Measurements from ENCODE around the gene MYEOV.

Gene MYEOV

DNA sequence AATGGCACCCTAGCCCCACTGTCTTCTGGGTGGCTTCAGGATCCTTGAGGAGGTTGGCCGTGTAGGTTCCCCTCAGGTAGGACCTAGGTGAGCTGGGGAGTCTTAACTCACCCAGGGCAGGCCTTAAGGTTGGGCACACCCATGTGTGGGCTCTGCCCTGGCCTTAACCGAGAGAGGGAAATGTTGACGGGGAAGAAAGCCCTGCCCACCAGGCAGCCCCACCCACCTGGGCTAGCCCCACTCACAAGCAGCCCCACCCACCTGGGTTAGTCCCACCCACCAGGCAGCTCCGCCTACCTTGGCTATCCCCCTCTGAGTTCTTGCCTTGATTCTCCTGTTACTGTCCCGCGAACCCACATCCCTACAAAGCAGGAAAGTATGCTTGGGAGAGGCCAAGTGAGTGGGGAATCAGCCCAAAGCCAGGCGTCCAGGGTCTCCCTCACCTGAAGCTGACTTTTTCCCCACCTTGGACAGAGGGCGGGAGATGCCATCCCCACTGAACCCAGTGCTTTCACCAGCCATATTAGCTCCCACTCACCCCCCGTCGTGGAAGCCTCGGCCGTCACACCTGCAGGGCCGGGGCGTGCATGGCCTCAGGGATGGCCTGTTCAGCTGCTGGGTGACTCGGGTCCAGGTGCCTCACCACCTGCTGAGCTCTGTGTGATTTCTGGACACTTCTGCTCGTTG lies at the start of gene MYEOV:
TSS of gene MYEOV (plus strand) at position 337 of the 687 bp plus-strand sequence. CDS start 1,200 bp downstream, outside the sequence.
- no peak for DNase-seq (ENCODE audit: low read depth)

DNA sequence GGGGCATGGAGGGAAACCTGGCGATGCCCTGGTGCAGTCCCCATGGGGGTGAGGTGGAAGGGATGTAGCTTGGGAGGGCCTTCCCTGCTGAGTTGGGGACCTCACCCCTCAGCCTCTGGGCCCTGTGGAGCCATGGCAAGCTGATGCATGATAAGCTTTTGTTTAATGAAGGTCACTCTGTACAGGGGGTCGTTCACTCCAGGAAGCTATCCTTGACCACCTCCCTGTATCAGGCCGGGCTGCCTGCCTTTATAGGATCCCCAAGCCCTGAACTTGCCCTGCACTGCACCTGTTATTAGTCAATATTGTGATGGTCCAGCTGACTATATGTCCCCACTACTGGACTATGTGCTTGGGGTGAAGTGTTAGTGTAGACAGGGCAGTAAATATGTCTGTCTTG lies 49.7 kb upstream of the MYEOV start:
- no peak for DNase-seq (ENCODE audit: low read depth)

DNA sequence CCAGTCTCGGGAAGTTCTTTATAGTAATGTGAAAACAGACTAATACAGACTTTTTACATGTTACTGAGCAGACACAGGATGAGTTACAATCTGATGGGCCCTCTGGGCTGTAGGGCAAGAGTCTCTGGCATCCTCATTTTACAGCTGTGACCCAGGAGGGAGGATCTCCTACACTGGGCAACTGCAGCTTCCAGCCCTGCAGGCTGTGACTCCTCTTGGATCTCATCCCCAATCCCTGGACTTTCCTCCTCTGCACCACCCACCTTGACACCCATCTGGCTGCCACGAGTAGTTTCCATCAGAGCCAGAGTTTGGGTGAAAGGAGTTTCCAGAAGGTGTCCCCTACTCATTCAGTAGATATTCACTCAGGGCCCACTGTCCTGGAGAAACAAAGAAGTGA lies 48.9 kb upstream of the MYEOV start:
- DNase-seq (ENCODE audit: low read depth) = no peak

DNA sequence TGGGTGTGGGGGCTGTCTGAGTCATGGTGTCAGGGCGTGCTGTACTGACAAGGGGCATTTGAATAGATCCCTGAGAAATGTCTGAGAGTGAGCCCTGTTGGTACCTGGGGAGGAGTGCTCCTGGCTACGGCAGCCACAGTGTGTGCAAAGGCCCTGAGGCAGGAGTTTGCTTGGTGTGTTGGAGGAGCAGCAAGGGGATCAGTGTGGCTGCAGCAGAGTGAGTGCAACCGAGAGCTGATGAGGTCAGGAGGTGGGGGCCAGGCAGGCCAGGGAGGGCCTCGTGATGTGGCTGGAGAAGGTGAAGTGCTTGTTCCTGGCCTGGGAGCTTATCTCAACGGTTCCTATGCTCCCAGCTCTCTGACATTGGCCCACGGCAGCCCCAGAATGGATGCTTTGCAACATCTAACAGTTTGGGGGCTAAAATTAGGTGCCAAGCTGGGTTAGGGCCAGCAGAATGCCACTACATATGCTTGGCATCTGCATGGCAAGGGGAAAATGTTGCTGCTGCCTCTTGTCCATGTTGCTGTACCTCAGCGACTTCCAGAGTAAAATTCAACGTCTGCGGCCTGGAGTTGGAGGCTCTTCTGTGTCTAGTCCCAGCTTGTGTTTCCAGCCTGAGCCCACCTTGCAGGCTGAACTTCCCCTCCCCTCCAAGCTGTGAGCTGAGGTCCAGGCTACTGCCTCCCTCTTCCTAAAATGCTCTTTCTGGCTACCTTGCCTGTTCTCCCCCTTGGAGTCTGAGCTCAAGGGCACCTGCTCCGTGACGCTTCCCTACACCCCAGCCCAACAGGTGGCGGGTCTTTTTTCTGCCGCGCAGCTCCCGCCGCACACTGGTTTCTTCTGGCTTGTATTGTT lies 48.2 kb upstream of the MYEOV start:
- DNase-seq (ENCODE audit: low read depth) = no peak

DNA sequence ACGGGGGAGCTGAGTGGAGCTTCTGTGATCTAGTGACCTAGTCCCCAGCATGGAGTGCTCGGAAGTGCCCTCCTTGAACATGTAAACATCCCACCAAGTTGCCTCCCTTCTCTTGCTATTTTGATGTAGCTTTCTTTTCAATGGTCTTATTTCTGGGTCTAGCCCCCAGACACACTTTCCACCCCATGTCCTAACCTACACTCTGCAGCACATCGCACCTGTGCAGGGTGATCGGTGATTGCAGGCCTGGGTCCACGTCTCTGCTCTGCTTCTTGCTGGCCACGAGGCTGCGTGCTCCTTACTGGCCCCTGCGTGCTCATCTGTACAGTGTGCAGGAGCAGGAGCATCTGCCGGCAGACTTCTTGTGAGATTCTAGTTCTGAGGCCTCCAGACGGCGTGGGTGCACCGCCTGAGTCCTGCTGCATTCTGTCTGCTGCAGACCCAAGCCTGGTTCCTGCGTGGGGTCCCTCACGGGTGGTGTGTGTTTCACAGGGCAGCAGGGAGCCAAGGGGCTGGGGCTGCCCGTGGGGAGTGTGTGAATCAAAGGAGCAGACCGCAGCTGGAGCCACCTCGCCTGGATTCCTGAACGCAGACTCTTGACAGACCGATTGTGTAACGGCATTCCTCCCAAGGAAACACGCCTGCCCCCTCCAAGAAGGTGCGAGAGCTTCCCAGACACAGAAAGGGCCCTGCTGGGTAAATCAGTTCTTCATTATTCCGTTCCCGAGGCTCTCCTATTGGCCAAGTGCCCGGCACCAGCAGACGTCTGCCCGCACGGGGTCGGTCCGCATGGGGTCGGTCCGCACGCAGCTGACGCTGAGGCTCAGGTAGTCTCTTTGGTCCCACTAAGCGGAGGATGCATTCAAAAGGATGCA lies 44.4 kb upstream of the MYEOV start:
- no peak for DNase-seq (ENCODE audit: low read depth)

DNA sequence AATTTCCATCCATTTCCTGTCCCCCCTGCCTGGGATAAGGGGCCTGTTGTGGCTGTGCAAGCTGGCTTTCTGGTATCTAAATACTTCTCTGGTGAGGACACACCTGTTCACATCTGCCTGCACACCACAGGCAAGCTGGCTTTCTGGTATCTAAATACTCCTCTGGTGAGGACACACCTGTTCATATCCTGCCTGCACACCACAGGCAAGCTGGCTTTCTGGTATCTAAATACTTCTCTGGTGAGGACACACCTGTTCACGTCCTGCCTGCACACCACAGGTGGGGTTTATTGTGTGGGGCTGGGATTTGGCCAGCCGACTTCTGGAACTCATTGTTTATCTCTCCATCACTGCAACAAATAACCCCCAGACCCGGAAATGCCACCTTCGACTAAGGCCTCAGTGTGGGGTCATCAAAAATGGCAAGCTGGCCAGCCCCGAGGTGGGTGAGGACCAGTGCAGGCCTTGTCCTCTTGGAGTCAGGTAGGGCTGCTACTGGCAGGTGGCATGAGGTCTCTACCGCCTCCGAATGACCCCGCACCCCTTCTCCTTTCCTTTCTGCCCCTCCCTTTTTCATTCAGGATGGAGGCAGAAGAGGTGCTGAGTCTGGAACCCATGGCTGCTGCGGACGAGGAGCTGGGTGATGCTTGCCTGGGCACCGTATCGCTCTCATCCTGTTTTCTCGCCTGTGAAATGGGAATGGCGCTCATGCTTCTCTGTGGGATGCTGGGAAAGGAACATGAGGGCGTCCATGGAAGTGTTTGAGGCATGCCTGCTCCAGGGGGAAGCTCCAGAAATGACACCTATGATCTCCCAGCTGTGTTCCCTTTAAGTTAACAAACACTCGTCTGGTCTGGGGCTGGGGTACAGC lies 43.5 kb upstream of the MYEOV start:
- no peak for DNase-seq (ENCODE audit: low read depth)

DNA sequence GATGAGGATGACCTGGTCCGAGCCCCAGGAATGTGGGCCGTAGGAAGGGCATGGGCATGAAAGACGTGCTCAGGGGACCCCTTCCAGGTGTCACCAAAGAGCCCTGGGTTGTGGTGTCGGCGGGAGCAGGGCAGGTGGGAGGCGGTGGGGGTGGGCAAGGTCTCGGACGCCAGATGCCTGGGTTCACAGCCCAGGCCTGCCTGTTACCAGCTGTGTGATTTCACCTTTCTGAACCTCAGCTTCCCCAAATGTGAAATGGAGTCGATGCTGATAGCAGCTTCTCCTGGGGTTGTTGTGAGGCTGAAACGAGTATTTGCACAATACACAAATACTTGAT lies 42.9 kb upstream of the MYEOV start:
- DNase-seq (ENCODE audit: low read depth) = no peak

DNA sequence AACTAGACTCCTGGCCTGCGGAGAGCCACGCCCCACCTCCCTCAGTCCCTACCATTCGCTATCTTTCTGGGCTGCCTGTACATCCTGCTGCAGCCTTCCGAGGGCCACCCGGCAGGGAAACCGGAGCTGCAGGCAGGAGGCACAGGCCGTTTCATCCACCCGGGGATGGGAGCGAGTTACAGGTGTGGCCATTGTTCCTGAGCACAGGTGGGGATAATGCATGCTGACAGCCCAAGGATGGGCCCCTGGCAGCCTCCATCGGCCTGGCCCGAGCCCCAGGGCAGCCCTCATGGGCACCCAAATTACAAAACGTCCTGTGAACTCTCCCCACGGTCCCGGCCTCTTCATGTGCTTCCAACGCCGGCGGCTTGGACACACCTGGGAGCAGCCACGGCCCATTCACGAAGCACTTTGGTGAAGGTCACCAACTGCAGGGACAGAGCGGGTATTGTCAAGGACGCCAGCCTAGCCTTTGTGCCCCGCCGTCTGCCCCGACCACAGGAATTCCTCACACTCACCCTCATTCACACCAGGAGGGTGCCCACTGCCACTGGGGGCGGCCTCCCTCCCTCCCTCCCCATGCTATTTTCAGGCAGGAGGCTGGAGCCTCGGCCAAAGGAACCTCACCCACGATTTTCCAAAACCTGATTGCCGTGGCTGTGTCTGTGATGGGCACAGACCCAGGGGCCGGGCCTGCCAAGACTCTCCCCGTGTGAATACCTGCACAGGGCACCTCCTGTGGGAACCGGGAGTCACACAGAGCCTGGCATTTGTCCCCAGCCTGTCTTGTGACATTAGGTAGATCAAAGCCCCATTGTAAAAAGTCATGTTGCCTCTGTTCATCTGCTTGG lies 42.1 kb upstream of the MYEOV start:
- DNase-seq (ENCODE audit: low read depth) = no peak

DNA sequence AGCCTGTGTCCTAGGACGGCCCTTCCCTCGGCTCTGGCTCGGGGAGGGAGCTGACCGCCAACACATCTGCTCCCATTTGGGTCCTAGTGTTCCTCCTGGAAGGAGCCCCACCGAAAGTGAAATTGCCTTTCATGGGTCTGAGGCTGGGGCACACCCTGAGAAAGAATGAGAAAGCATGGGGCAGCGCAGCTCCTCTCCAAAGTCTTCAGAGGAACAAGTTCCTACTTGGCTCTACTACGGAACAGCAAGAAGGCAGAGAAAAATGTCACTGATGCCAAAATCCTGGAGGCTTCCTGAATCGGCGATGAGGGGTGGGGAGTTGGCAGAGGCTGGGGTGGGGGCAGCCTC lies 41.5 kb upstream of the MYEOV start:
- no peak for DNase-seq (ENCODE audit: low read depth)

DNA sequence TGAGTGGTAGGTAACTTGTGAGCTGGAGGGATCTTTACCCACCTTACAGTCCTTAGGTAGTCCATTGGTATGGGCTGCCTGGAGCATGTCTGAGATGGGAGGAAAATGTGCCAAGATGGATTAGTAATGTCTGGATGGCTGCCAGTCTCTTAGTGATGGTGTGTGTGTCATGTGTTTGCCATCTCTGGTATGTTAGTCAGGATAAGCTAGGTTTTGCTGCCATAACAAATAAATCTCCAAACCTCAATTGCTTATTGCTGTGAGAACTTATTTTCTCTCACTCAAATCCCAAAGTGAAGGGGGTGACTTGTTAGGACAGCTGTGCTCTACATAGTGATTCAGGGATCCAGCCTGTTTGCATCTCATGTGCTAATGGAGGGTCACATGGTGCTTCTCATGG lies 40.9 kb upstream of the MYEOV start:
- no peak for DNase-seq (ENCODE audit: low read depth)

DNA sequence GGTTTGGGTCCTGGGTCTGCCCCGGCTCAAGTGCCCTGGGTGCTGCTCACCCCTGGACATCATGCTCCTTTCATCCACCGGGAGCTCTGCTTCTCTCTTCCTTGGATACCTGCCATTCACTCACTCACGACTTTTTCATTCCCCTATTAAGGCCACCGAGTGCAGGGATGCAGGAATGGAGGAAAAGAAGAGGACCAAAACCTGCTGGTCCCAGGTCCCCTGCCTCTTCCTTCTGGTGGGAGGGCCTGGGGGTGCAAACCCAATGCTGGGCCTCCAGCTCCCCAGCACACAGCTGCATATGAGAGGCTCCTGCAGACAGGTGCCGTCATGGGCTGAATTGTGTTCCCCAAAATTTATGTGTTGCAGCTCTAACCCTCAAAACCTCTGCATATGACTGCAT lies 36.8 kb upstream of the MYEOV start:
- DNase-seq (ENCODE audit: low read depth) = no peak

DNA sequence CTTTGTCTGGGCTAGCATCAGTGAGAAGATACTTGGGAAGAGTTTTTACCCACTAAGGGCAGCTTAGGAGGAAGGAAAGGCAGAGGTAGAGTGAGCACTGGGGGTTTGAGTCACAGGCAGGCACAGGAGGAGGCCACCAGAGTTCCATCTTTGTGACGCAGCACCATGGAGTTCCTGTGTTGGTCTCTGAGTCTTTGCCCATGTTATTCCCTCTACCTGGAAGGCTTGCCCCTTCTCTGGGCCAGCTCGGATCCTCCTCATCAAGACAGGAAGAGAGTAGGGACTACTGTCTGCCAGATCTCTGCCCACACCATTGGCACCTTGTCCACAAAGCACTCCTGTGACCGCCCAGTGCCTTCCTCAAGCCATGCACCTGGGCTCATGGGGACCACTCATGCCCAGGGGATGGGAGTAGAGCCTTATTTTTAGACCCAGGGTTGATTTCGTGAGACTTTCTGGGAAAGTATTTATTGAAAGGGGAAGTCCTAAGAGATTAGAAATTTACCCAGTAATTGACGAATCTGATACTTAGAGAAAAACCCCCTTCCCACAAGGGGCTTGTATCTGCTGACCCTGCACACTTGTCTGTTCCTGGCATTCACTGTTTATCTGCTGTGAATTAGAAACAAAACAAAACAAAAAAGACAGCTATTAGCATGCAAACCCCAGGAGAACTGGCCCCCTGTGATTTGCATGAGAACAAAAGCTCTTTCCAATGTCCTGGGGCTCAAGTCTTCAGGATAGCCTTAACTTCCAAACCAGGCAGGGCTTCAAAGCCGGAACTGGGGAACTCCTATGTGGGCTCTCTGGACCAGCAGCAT lies 35.9 kb upstream of the MYEOV start:
- DNase-seq (ENCODE audit: low read depth) = no peak

DNA sequence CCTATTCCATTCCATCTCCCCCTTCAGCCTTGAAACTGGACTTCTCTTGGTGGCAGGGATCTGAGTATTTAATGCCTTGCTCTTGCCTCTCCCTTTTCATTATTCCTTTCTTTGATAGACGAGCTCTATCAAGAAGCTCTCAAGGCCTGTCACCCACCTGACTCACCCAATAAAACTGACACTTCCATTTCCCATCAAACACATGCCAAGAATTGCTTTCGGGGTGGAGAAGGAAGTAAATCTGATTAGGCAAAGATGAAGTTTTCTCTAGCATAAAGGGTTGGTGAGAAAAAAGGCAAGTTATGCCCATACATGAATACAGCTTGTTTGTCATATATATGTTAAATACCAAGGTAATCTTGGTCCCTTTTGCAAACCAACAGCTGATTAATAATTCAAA lies 34.9 kb upstream of the MYEOV start:
- DNase-seq (ENCODE audit: low read depth) = no peak

DNA sequence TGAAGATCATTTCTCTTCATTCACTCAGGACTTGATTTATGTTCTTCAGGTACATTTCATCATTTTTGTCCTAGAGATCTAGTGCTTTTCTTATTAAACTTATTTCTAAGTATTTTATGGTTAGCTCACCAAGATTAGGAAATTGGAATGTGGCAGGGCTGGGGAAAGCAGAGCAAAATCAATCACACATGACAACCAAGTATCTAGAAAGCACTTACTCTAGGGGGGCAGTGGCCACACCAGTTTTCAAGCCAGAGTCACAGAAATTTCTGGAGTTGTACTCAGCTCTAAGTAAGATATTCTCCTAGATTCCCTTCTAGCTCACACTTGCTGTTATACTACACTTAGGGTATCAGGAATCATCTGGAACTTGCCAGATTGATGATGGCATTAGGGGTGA lies 33.3 kb upstream of the MYEOV start:
- no peak for DNase-seq (ENCODE audit: low read depth)

DNA sequence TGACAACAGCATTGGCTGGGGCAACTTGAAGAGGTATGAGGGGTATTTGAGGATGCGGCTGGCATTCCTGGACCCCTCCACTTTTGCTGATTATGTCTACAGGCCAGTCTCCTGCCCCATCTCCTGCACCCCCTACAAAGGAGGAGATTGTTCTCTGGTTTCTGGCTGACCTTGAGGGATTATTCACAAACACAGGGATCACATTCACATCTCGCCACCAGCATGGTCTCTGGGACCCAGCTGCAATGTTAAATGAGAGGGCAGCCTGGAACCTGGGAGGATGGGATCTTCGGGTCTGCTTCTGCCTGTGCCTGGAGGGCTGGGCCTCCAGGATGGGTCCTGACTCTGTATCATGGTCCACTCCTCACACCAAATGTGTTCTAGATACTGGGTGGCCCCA lies 32.8 kb upstream of the MYEOV start:
- DNase-seq (ENCODE audit: low read depth) = no peak

DNA sequence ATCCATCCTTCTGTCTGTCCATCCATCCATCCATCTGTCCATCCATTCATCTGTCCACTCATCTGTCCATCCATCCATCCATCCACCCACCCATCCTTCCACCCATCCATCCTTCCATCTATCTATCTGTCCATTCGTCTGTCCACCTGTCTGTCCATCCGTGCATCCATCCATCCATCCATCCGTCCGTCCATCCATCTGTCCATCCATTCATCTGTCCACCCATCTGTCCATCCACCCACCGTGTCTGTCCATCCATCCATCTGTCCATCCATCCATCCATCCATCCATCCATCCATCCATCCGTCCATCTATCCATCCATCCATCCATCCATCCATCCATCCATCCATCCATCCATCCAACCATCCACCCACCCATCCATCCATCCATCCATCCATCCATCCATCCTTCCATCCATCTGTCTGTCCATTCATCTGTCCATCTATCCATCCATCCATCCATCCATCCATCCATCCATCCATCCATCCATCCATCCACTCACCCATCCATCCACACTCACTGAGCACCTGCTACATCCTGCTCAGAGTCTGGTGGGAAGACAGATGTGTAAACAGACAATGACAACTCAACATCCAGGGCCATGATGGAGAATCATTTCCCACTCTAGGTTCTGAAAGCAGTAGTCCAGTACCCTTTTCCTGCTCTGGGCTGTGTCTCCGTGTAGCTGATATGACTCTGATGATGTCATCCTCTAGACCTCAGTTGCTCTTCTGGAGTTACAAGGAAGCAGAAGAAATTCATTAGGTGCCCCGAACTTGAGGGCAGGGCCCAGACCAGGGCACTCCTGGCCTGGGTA lies 30.8 kb upstream of the MYEOV start:
- DNase-seq (ENCODE audit: low read depth) = no peak

DNA sequence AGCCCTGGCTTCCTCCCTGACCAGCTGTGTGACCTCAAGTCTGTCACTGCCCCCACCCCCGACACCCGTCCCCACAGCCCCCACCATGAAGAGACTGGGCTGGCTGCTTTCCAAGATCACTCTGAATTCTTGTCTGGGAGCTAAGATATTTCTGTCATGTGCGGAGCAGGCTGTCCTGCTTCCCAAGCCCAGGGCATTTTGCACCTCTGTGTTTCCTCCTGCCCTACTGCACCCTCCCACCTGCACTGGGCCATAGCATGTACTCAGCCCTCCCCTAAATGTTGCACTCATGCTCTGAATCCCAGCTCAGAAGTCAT lies 30.3 kb upstream of the MYEOV start:
- DNase-seq (ENCODE audit: low read depth) = no peak

DNA sequence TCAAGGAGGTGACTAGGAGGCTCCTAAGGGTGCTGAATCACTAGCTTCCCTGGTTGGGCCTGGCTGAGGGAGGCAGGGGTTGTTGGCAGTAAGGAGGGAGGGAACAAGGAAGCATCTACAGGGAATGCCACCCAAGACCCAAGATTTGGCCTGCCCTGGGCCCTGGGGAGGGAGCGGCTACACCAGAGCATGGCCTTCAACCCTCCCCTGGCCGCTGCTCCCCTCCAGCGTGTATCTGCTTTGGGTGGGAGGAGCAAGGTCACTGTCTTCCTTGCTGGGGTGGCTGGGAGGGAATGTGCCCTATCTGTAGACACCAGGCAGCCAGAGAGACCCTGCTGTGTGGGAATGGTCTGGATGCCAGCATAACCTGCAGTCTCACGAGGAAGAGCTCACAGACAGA lies 29.5 kb upstream of the MYEOV start:
- no peak for DNase-seq (ENCODE audit: low read depth)

DNA sequence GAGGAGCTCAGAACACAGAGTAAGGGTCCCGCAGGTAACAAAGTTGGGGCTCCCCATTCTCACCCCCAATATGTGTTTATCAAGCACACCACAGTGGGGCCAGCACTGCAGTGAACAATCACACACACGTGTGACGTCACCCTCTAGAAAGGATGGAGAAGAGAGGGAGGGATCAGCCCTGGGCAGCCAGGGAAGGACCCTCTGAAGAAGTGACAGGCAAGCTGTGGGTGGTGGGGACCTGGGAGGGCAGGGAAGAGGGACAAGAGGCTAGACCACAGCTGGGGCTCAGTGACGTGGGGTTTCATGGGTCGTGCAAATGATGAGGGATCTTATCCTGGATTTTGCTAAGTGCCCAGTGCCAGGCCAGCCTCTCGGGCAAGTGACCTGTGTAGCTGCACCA lies 28.7 kb upstream of the MYEOV start:
- no peak for DNase-seq (ENCODE audit: low read depth)
